ENCODE data around the gene PHYHD1. TPM values are rescaled to one million over a fixed set of nuclear protein-coding genes. Genes with fewer than 3 reads are reported as not detected.

Gene PHYHD1
- total RNA-seq, 1 donor from 2014 or later = 20.3 TPM

DNA sequence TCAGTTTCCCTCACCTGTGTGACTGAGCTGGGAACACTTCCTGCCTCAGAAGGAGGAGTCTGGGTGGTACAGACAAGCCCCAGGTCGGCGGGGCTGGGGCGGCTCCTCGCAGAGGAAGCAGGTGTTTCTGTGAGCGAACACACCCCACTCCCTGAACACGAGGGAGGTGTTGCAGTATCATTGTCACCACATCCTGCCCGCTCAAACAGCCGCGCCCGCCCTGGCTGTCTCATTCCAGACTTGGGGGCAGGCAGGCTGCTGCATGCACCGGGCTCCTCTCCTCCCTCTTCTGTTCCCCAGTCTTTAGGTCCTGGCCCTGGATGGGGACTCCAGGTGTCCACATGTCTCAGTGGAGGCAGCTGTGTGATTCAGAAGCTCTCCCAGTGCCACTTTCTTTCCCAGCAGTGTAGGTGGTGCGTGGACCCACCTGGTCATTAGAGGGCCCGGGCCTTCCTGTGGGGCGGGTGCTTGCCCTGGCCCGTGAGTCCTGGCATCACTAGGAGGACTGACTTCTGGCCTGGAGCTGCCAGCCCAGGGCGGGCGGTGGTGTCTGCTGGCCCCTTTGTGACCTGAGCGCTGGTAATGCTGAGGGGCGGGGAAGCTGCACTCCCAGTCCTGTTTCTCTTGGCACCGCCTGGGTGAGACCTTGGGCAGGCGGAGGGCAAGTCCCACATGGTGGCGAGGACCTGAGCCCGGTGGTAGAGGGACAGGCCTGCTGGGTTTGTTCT, 18.3 kb upstream of the PHYHD1 start:
- intact Hi-C loops (cut with micrococcal nuclease) = no loop called here
- Histone ChIP-seq H3K4me3 (no peak overlapping the region), H3K4me1 (peaks cover 79% of the 10 kb centered on the region), H3K27me3 (ENCODE audit: low read depth) (no peaks in the 10 kb centered on the region), H3K27ac (replicated peaks) (peak overlapping the region; percentile 82), H3K36me3 (peaks cover 17% of the 10 kb centered on the region), H3K9me3 (replicated peaks) (no peaks in the 10 kb centered on the region)
- peak; percentile 56 for DNase-seq
- TF ChIP-seq, protein P1, sequence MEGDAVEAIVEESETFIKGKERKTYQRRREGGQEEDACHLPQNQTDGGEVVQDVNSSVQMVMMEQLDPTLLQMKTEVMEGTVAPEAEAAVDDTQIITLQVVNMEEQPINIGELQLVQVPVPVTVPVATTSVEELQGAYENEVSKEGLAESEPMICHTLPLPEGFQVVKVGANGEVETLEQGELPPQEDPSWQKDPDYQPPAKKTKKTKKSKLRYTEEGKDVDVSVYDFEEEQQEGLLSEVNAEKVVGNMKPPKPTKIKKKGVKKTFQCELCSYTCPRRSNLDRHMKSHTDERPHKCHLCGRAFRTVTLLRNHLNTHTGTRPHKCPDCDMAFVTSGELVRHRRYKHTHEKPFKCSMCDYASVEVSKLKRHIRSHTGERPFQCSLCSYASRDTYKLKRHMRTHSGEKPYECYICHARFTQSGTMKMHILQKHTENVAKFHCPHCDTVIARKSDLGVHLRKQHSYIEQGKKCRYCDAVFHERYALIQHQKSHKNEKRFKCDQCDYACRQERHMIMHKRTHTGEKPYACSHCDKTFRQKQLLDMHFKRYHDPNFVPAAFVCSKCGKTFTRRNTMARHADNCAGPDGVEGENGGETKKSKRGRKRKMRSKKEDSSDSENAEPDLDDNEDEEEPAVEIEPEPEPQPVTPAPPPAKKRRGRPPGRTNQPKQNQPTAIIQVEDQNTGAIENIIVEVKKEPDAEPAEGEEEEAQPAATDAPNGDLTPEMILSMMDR (IDR thresholded peaks at IDR 0.05; ENCODE audit: borderline replicate concordance) = no peak

DNA sequence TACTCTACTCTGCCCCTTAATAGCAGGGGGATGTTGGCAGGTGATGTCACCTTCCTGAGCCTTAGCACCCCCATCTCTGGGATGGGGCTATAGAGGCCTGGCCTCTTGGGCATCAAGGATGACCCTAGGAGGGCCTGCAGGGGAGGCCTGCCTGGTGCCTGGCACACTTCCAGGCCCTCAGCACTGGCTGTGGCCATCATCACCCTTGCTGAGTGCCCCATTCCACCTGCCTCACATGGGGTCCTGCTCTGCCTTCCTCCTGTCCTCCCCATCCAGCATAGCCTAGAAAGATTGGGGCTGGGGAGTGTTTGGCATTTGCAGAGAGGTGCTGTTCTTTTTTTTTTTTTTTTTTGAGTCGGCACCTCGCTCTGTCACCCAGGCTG, 17.7 kb upstream of the PHYHD1 start:
- Histone ChIP-seq H3K27me3 (ENCODE audit: low read depth) (no peaks in the 10 kb centered on the region), H3K27ac (replicated peaks) (peak overlapping the region; percentile 82), H3K4me1 (peaks cover 78% of the 10 kb centered on the region), H3K9me3 (replicated peaks) (no peaks in the 10 kb centered on the region), H3K4me3 (no peak overlapping the region), H3K36me3 (peaks cover 22% of the 10 kb centered on the region)
- no peak for DNase-seq
- intact Hi-C loops (cut with micrococcal nuclease) = no loop called here
- TF ChIP-seq, protein P1 (IDR thresholded peaks at IDR 0.05; ENCODE audit: borderline replicate concordance) = no peak

DNA sequence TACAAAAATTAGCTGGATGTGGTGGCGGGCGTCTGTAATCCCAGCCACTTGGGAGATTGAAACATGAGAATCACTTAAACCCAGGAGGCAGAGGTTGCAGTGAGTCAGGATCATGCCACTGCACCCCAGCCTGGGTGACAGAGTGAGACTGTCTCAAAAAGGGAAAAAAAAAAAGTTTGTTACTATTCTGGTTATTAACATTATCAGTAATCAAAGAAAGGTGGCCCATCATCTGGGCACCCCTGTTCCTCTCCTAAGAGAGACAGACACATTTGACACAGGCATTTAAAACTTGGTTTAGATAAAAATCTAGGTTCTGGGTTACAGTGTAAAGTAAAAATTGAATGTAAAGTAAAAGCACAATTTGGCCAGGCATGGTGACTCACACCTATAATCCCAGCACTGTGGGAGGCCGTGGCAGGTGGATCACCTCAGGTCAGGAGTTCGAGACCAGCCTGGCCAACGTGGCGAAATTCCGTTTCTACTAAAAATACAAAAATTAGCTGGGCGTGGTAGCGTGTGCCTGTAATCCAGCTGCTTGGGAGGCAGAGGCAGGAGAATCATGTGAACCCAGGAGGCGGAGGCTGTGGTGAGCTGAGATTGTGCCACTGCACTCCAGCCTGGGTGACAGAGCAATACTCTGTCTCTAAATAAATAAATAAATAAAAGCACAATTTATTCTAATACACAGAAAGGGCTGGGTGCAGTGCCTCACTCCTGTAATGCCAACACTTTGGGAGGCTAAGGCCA, 16.7 kb upstream of the PHYHD1 start:
- Histone ChIP-seq H3K9me3 (replicated peaks) (no peaks in the 10 kb centered on the region), H3K36me3 (peaks cover 28% of the 10 kb centered on the region), H3K27me3 (ENCODE audit: low read depth) (no peaks in the 10 kb centered on the region), H3K4me1 (peaks cover 73% of the 10 kb centered on the region), H3K27ac (replicated peaks) (peak overlapping the region; percentile 23), H3K4me3 (no peak overlapping the region)
- DNase-seq = no peak
- TF ChIP-seq, protein P1 (IDR thresholded peaks at IDR 0.05; ENCODE audit: borderline replicate concordance) = no peak
- intact Hi-C loops (cut with micrococcal nuclease) = no loop called here

DNA sequence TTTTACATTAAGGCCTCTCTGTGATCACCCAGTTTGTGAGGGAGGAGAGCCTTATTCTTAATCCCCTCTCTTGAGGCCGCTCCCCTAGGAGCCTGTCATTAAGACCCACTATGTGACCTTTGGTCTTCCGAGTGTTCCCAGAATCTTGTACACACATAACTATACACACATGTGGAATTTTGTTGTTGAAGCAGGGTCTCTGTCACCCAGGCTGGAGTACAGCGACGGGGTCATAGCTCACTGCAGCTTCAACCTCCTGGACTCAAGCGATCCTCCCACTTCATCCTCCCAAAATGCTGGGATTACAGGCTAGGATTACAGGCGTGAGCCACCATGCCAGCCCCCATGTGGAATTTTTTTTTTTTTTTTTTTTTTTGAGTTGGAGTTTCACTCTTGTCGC, 14.8 kb upstream of the PHYHD1 start:
- peaks cover 39% of the 10 kb centered on the region for H3K36me3 ChIP-seq
- intact Hi-C loops (cut with micrococcal nuclease) = no loop called here
- TF ChIP-seq, protein P1 (IDR thresholded peaks at IDR 0.05; ENCODE audit: borderline replicate concordance) = no peak
- no peak overlapping the region for H3K4me3 ChIP-seq
- H3K27me3 ChIP-seq (ENCODE audit: low read depth) = no peaks in the 10 kb centered on the region
- H3K27ac ChIP-seq (replicated peaks) = peak overlapping the region; percentile 48
- DNase-seq = no peak
- no peaks in the 10 kb centered on the region for H3K9me3 ChIP-seq (replicated peaks)
- peaks cover 73% of the 10 kb centered on the region for H3K4me1 ChIP-seq

DNA sequence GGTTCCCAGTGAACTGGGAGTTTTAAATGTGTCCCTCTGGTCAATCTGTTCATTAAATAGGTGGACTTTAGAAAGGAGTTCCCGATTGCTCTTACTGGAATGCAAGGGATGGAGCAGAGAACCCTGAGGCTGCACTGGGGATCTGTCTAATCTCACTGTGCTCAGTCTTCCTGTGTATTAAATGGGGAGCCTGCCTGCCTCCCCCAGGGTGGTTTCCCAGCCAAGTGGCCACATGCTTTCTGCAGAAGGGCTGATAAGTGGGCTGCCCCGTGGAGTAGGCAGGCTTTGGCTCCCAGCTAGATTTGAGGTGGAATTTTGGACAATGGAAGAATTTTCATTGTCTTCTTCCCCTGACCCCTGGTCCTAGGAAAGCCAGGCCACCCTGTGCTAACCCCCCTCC, 14.0 kb upstream of the PHYHD1 start:
- Histone ChIP-seq H3K36me3 (peaks cover 37% of the 10 kb centered on the region), H3K27ac (replicated peaks) (peak overlapping the region; percentile 48), H3K27me3 (ENCODE audit: low read depth) (no peaks in the 10 kb centered on the region), H3K9me3 (replicated peaks) (no peaks in the 10 kb centered on the region), H3K4me1 (peaks cover 73% of the 10 kb centered on the region), H3K4me3 (no peak overlapping the region)
- TF ChIP-seq, protein P1 (IDR thresholded peaks at IDR 0.05; ENCODE audit: borderline replicate concordance) = no peak
- DNase-seq = no peak
- intact Hi-C loops (cut with micrococcal nuclease) = no loop called here

Data from left ventricle myocardium inferior (tissue), 1 donor.